Camera-type eye (tissue), 1 donor: ENCODE results near the gene SMARCD2. TPM values are rescaled to one million over a fixed set of nuclear protein-coding genes. Genes with fewer than 3 reads are reported as not detected.

Experiments
- total RNA-seq: library from RNA; depleted of rRNA; stranded (reverse); fragments of >200 nt; gene quantifications from one replicate; pipeline ENCODE4 v1.2.3, GENCODE V29; 2014

SMARCD2 gene
- total RNA-seq, result 65.5 TPM

GRCh38 chr17:63842540-63843386 is at the start of gene SMARCD2:
Gene SMARCD2, minus strand, starts transcription at chr17:63842685. Its CDS starts 11 bp downstream, at chr17:63842674.

GRCh38 chr17:63881935-63882601 is 39.6 kb upstream of the SMARCD2 start, which contains the start of gene GH2:
Gene GH2, minus strand, starts transcription at chr17:63881944. Its CDS starts 143 bp downstream, at chr17:63881801.

GRCh38 chr17:63873577-63873976 is 31.1 kb upstream of the SMARCD2 start, which contains the start of gene CSH2:
Gene CSH2, minus strand, starts transcription at chr17:63873677. Its CDS starts 63 bp downstream, at chr17:63873614.

GRCh38 chr17:63827002-63827800 is 15.3 kb downstream of the SMARCD2 start, which contains the start of the genes FTSJ3 and PSMC5:
Gene FTSJ3, minus strand, starts transcription at chr17:63827663. Its CDS starts 761 bp downstream, at chr17:63826902.
Gene PSMC5, plus strand, starts transcription at chr17:63827431. Its CDS starts 60 bp downstream, at chr17:63827491.

Other genes starting within 250 kb of the SMARCD2 start
- gene TACO1, start 241.8 kb downstream of the SMARCD2 start, total RNA-seq, result 14.3 TPM
- 37.8 TPM for gene MAP3K3, start 220.3 kb downstream of the SMARCD2 start, total RNA-seq
- gene LIMD2, start 142.6 kb downstream of the SMARCD2 start, total RNA-seq, result 23.4 TPM
- gene STRADA, start 100.9 kb downstream of the SMARCD2 start, total RNA-seq, result 39.4 TPM
- 79.0 TPM for gene CCDC47, start 69.1 kb downstream of the SMARCD2 start, total RNA-seq
- gene DDX42, start 68.5 kb downstream of the SMARCD2 start, total RNA-seq, result 147 TPM
- gene PSMC5, start 15.3 kb downstream of the SMARCD2 start, total RNA-seq, result 57.5 TPM
- gene FTSJ3, start 15.0 kb downstream of the SMARCD2 start, total RNA-seq, result 46.6 TPM
- gene CSH2, start 31.0 kb upstream of the SMARCD2 start, total RNA-seq, result not detected
- not detected for gene GH2, start 39.3 kb upstream of the SMARCD2 start, total RNA-seq
- not detected for gene CSH1, start 53.9 kb upstream of the SMARCD2 start, total RNA-seq
- not detected for gene CSHL1, start 68.6 kb upstream of the SMARCD2 start, total RNA-seq
- not detected for gene GH1, start 76.2 kb upstream of the SMARCD2 start, total RNA-seq
- gene CD79B, start 89.6 kb upstream of the SMARCD2 start, total RNA-seq, result 0.77 TPM
- gene SCN4A, start 130.2 kb upstream of the SMARCD2 start, total RNA-seq, result 3.0 TPM
- gene PRR29, start 155.7 kb upstream of the SMARCD2 start, total RNA-seq, result 0.44 TPM
- 21.7 TPM for gene ICAM2, start 177.9 kb upstream of the SMARCD2 start, total RNA-seq